AG09309 (cell line): Measurements from ENCODE around the gene TFDP1.

Experiments used
- DNase-seq: peaks from one replicate; pipeline ENCODE4 v3.0.0-alpha.2; 2010; ENCODE audit warnings: low read depth
- H3K4me3 ChIP-seq: 2 replicates; pipeline ENCODE4 v1.5.1; 2011; ENCODE audit warnings: mild to moderate bottlenecking, low read depth, low read length, moderate library complexity; ENCODE audit not compliant: control insufficient read depth
- TF ChIP-seq, protein P1 (sequence below): IDR thresholded peaks from 2 replicates; pipeline ENCODE4 v1.5.1; 2011; ENCODE audit warnings: mild to moderate bottlenecking, low read depth, low read length, inconsistent platforms; ENCODE audit not compliant: insufficient read depth, control insufficient read depth; ENCODE audit errors: missing control alignments

Gene TFDP1

GRCh38 chr13:113550453-113550852 lies 34.1 kb upstream of the TFDP1 start:
- H3K4me3 ChIP-seq: no peak overlapping the region
- DNase-seq: no peak
- TF ChIP-seq, protein P1, sequence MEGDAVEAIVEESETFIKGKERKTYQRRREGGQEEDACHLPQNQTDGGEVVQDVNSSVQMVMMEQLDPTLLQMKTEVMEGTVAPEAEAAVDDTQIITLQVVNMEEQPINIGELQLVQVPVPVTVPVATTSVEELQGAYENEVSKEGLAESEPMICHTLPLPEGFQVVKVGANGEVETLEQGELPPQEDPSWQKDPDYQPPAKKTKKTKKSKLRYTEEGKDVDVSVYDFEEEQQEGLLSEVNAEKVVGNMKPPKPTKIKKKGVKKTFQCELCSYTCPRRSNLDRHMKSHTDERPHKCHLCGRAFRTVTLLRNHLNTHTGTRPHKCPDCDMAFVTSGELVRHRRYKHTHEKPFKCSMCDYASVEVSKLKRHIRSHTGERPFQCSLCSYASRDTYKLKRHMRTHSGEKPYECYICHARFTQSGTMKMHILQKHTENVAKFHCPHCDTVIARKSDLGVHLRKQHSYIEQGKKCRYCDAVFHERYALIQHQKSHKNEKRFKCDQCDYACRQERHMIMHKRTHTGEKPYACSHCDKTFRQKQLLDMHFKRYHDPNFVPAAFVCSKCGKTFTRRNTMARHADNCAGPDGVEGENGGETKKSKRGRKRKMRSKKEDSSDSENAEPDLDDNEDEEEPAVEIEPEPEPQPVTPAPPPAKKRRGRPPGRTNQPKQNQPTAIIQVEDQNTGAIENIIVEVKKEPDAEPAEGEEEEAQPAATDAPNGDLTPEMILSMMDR: no peak

DNA sequence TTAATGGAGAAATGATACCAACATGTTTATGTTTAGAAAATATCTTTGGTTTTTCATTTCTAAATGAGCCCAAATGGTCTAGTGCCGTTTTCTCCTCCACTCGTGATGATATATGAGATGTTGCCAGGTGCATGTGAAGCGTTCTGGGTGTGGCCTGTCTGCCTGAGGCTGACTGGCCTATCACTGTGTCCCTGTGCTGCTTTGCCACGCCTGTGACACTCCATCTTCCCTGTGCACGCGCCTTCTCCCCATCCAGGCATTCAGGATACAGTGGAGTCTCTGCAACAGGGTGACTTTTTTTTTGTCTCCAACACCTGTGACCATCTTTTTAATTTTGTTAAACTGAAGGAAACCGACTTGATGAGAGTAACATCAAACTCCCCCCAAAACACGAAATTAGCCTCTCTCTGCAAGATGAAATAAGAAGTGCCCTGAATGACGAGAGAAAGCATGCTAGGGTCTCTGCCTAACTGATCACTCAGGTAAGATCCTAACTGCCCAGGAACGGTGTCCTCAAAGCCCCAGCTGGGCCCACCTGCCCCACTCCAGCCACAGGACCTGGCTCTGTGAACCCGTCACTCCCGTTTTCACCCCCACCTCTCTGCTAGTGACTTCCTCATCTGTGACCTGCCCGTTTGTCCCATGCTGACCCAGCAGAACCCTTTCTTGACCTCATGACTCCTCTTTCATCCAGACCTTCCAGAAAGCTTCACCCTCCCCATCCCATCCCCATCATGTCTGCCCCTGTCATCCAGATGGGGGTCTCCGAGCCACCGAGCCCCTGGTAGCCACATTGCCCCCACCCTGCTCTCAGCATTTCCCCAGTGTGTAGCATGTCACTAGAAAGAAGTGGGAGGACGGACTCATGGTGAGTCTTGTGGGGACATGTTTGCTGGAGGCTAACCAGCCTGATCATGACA lies 33.2 kb upstream of the TFDP1 start:
- DNase-seq: no peak

DNA sequence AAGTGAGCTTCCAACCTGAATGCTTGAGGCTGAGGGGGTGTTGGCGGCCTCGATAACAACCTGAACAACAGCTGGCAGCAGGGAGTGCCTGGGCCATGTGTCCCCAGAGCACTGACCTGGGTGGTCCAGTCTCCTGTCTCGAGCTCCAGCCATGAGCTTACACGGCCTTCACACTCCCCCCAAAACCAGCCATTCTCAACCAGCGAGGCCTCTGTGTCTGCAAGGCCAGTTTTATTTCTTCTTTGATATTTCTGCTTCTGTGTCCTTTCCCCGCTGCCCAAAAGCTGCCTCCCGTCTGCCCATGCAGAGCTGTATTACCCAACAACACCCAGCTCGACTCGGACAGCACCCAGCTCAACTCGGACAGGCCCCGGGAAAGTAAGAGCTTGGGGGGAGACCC lies 32.5 kb upstream of the TFDP1 start:
- no peak for DNase-seq
- TF ChIP-seq, protein P1: no peak
- no peak overlapping the region for H3K4me3 ChIP-seq

More for the DNA sequence above, 33.2 kb upstream of the TFDP1 start:
- no peak overlapping the region for H3K4me3 ChIP-seq
- TF ChIP-seq, protein P1: no peak

DNA sequence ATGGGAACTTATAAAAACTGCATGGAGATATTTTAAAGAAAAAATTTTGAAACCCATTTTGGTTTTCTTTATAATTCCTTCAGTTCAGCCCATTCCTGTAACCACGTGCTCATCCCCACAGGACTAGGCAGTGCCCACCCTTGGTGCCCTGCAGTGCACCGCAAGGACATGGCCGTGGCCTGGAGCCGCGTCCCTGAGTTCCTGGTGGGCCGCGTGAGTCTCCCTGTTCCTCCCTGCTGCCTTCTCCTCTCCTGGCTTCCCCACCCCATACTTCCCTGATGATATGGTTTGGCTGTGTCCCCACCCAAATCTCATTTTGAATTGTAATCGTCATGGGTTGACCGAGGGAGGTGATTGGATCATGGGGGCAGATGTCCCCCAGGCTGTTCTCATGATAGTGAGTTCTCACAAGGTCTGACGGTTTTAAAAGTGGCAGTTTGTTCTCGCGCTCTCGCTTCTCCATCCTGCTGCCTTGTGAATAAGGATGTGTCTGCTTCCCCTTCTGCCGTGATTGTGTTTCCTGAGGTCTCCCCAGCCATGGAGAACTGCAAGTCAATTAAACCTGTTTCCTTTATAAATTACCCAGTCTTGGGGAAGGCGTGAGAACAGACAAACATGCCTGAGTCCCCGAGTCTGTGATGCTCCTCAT lies 31.6 kb upstream of the TFDP1 start:
- no peak for DNase-seq
- H3K4me3 ChIP-seq: no peak overlapping the region
- TF ChIP-seq, protein P1: no peak

- H3K4me3 ChIP-seq: no peak overlapping the region
- DNase-seq: no peak
- TF ChIP-seq, protein P1: no peak
Observed at GRCh38 chr13:113553511-113554332, 30.8 kb upstream of the TFDP1 start.

DNA sequence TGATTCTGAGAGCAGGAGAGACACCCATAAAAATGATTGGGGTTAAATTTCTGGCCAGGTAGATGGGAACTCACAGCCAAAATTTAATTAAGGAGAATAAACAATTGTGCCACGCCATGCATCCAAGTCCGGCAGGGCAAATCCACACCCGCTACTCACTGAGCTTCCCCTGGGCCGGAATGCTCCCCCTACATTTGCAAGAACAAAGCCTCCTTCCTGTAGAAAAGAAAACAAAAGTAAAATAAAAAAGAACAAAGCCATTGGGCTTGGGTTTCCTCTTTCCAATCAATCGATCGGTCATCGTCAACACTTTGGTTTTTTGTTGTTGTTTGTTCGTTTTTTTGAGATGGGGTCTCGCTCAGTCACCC lies 30.2 kb upstream of the TFDP1 start:
- TF ChIP-seq, protein P1: no peak
- H3K4me3 ChIP-seq: no peak overlapping the region
- no peak for DNase-seq
